MCF 10A (cell line): ENCODE measurements around the gene CD164L2. TPM values are rescaled to one million over a fixed set of nuclear protein-coding genes. Genes with fewer than 3 reads are reported as not detected.

Experiments used
- total RNA-seq: library from RNA; stranded (reverse); gene quantifications from 2 replicates; pipeline ENCODE4 v1.2.3, GENCODE V29; 2022

The CD164L2 gene
- total RNA-seq, 1 experiment from 2014 or later = 0.23 TPM

Other genes with a start within 250 kb of the CD164L2 start
- gene SLC9A1, start 228.2 kb downstream of the CD164L2 start, total RNA-seq = 70.5 and 88.8 TPM in 2 replicates
- 15.7 and 18.9 TPM in 2 replicates for gene WDTC1, start 148.7 kb downstream of the CD164L2 start, total RNA-seq
- gene TMEM222, start 61.2 kb downstream of the CD164L2 start, total RNA-seq = 36.9 and 38.3 TPM in 2 replicates
- gene SYTL1, start 41.3 kb downstream of the CD164L2 start, total RNA-seq = 64.8 and 81.8 TPM in 2 replicates
- gene MAP3K6, start 16.4 kb downstream of the CD164L2 start, total RNA-seq = 13.2 and 13.5 TPM in 2 replicates
- gene FCN3, start 8.5 kb downstream of the CD164L2 start, total RNA-seq = not detected in 2 replicates
- 0.47 and 0.65 TPM in 2 replicates for gene GPR3, start 9.3 kb upstream of the CD164L2 start, total RNA-seq
- gene WASF2, start 106.8 kb upstream of the CD164L2 start, total RNA-seq = 131 and 154 TPM in 2 replicates
- 18.4 and 25.2 TPM in 2 replicates for gene AHDC1, start 220.8 kb upstream of the CD164L2 start, total RNA-seq